ENCODE data around the gene PHACTR3. TPM values are rescaled to one million over a fixed set of nuclear protein-coding genes. Genes with fewer than 3 reads are reported as not detected.
"Not testable (repeated sequence)": the region's sequence is repeated elsewhere in the genome, so short reads cannot be mapped to it uniquely, and the experiment has no call there.

The PHACTR3 gene
- polyA plus RNA-seq, 1 experiment = not detected

GRCh38 chr20:59888050-59888449 lies 283.7 kb downstream of the PHACTR3 start:
- no peaks in the 10 kb centered on the region for H3K27me3 ChIP-seq (ENCODE audit: control insufficient read depth, insufficient read depth, low read length)
- TF ChIP-seq, protein P1, sequence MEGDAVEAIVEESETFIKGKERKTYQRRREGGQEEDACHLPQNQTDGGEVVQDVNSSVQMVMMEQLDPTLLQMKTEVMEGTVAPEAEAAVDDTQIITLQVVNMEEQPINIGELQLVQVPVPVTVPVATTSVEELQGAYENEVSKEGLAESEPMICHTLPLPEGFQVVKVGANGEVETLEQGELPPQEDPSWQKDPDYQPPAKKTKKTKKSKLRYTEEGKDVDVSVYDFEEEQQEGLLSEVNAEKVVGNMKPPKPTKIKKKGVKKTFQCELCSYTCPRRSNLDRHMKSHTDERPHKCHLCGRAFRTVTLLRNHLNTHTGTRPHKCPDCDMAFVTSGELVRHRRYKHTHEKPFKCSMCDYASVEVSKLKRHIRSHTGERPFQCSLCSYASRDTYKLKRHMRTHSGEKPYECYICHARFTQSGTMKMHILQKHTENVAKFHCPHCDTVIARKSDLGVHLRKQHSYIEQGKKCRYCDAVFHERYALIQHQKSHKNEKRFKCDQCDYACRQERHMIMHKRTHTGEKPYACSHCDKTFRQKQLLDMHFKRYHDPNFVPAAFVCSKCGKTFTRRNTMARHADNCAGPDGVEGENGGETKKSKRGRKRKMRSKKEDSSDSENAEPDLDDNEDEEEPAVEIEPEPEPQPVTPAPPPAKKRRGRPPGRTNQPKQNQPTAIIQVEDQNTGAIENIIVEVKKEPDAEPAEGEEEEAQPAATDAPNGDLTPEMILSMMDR (IDR thresholded peaks at IDR 0.05; ENCODE audit: low read depth, low read length) = no peak
- ChIA-PET POLR2A (no interaction called here), CTCF (no interaction called here)
- H3K4me3 ChIP-seq (ENCODE audit: low read depth, low read length) = no peak overlapping the region
- no peak for DNase-seq (ENCODE audit: low read depth, low spot score)
- no peak overlapping the region for H3K27ac ChIP-seq (ENCODE audit: low read depth, low read length)
- no peaks in the 10 kb centered on the region for H3K9me3 ChIP-seq (ENCODE audit: control insufficient read depth, insufficient read depth, low read length)

- POLR2A ChIA-PET; CTCF ChIA-PET; H3K9me3 ChIP-seq (ENCODE audit: control insufficient read depth, insufficient read depth, low read length); H3K27ac ChIP-seq (ENCODE audit: low read depth, low read length); H3K27me3 ChIP-seq (ENCODE audit: control insufficient read depth, insufficient read depth, low read length); DNase-seq (ENCODE audit: low read depth, low spot score); H3K4me3 ChIP-seq (ENCODE audit: low read depth, low read length): not testable (repeated sequence)
Measured at GRCh38 chr20:59890035-59890434, 285.7 kb downstream of the PHACTR3 start.

GRCh38 chr20:59891581-59891980 lies 287.2 kb downstream of the PHACTR3 start:
- H3K27me3 ChIP-seq (ENCODE audit: control insufficient read depth, insufficient read depth, low read length) = no peaks in the 10 kb centered on the region
- no peak overlapping the region for H3K4me3 ChIP-seq (ENCODE audit: low read depth, low read length)
- POLR2A ChIA-PET = no interaction called here
- CTCF ChIA-PET = no interaction called here
- H3K27ac ChIP-seq (ENCODE audit: low read depth, low read length) = no peak overlapping the region
- no peak for DNase-seq (ENCODE audit: low read depth, low spot score)
- no peaks in the 10 kb centered on the region for H3K9me3 ChIP-seq (ENCODE audit: control insufficient read depth, insufficient read depth, low read length)
- TF ChIP-seq, protein P1 (IDR thresholded peaks at IDR 0.05; ENCODE audit: low read depth, low read length) = no peak

DNA sequence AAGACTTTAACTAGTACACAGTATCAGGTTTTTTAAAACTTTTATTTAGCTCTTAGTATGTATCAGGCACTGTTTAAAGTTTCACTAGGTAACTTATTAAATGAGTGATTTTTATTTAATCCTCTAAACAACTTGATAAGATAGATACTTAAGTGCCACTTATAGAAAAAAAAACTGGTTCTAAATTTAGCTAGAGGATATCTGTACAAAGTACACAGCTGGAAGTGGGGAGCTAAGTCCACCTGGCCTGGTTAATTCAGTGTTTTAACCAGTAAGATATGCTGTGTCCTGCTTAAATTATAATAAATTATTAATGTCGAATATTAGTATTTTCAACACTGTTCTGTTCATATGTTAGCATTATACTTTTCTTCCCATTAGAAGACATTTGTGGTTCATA lies 291.6 kb downstream of the PHACTR3 start:
- DNase-seq (ENCODE audit: low read depth, low spot score) = no peak
- Histone ChIP-seq H3K9me3 (ENCODE audit: control insufficient read depth, insufficient read depth, low read length) (no peaks in the 10 kb centered on the region), H3K27me3 (ENCODE audit: control insufficient read depth, insufficient read depth, low read length) (no peaks in the 10 kb centered on the region), H3K27ac (ENCODE audit: low read depth, low read length) (no peak overlapping the region), H3K4me3 (ENCODE audit: low read depth, low read length) (no peak overlapping the region)
- POLR2A ChIA-PET = no interaction called here
- CTCF ChIA-PET = no interaction called here
- TF ChIP-seq, protein P1 (IDR thresholded peaks at IDR 0.05; ENCODE audit: low read depth, low read length) = no peak

Small RNAs within 50 kb of the gene (small RNA-seq; reads per million reads assigned to genes)
- not detected for gene RNU7-141P (ENCODE audit: insufficient read length, low read depth)

Data from AG04450 (cell line).